Measurements from ENCODE around the gene ULK2.
"Not testable (repeated sequence)": the region's sequence is repeated elsewhere in the genome, so short reads cannot be mapped to it uniquely, and the experiment has no call there.

Gene ULK2

GRCh38 chr17:19860647-19861177 is 7.0 kb downstream of the ULK2 start:
- DNase-seq = not testable (repeated sequence)

GRCh38 chr17:19857640-19858039 is 10.1 kb downstream of the ULK2 start:
- no peak for DNase-seq

- DNase-seq = no peak
These were observed 33.8 kb downstream of the ULK2 start for GRCh38 chr17:19833914-19834313.

- no peak for DNase-seq
These were observed 37.7 kb downstream of the ULK2 start for GRCh38 chr17:19830061-19830460.

- no peak for DNase-seq
These were observed 55.3 kb downstream of the ULK2 start for GRCh38 chr17:19812407-19812806.

DNA sequence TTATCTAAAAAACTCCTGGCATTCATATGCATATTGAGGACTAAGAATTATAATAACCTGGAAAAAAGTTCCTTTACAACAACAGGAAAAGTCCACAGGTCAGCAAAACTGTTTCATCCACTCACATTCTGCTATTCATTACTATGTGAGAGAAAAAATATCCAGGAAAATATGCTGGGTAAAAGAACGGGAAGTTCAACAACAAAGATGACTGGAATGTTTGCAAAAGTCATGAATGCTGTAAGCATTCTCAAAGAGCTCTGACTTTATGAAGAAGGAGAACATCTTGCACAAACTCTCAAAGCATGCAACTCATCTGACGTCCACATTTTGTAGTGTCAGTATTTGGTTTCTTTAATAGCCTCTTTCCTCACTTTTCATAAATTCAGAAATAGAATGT is 62.7 kb downstream of the ULK2 start:
- no peak for DNase-seq

DNA sequence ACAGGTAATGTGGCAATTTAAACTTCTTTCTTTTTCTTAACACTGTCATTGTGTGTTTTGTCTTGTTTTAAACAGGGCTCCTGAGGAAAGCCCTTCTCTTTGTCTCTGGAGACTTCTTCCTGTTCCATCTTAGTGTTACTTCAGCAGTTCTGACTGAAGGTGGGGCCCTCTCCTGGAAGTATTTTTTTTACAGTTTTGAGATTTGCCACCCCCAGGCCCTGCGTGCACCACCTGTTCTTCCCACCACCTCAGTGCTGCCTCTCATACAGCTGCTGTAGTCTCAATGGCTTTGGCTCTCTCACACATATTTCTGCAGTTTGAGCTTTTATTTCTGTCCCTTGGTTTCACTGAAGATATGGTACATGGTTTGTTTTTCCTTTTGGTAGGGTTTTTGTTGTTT is 67.2 kb downstream of the ULK2 start:
- no peak for DNase-seq

GRCh38 chr17:19799796-19800195 is 67.9 kb downstream of the ULK2 start:
- DNase-seq = no peak

- no peak for DNase-seq
These were observed 71.3 kb downstream of the ULK2 start for GRCh38 chr17:19796457-19796856.

DNA sequence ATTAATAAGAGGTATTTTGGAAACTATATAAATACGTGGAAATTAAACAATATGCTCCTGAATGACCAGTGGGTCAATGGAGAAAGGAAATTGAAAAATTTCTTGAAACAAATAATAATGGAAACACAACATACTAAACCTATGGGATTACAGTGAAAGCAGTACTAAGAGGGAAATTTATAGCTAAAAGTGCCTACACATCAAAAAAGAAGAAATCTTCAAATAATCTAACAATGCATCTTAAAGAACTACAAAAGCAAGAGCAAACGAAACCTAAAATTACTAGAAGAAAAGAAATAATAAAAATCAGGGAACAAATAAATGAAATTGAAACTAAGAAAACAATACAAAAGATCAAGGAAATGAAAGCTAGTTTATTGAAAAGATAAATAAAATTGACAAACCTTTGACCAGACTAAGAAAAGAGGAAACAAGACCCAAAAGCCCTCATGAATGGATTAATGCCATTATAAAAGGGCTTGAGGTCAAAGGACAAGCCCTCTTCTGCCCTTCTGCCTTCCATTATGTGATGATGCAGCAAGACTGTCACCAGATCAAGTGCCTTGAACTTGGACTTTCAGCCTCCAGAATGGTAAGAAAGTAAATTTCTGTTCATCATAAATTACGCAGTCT is 75.7 kb downstream of the ULK2 start:
- no peak for DNase-seq

DNA sequence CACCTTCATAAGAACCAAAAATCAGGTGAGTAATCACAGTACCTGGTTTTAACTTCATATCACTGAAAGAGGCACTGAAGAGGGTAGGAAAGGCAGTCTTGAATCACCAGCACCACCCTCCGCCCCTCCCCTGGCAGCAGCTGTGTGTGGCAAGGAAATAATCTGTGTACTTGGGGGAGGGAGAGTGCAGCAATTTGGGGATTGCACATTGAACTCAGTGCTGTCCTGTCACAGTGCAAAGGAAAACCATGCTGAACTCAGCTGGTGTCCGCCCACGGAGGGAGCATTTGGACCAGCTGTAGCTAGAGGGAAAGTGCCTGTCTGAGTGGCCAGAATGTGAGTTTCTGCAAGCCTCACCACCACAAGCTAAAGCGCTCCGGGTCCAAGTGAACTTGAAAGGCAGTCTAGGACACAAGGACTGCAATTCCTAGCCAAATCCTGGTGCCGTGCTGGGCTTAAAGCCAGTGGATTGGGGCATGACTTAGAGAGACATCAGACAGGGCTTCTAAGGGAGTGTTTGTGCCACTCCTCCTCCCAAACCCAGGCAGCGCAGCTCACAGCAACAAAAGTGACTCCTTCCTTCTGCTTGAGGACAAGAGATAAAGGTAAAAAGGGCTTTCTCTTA is 79.9 kb downstream of the ULK2 start:
- no peak for DNase-seq

DNA sequence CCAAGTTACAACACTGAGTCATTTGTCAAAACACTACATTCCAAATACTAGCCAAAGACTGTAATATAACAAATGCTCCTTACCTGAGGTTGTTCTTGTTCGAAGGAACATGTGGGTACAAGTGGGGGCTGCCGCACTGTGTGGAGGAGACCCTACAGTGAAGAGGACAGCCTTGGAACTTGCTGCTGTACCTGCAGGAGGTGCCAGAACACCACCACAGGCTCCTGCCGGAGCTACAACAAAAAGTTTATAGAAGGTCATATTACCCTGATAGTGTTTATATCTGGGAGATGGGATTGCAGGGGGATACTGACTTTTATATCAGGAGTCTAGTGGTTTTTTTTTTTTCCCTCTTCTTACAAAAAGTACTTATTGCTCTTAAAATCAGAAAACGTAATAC is 81.9 kb downstream of the ULK2 start:
- no peak for DNase-seq

GRCh38 chr17:19781488-19782458 is 86.0 kb downstream of the ULK2 start:
- no peak for DNase-seq

DNA sequence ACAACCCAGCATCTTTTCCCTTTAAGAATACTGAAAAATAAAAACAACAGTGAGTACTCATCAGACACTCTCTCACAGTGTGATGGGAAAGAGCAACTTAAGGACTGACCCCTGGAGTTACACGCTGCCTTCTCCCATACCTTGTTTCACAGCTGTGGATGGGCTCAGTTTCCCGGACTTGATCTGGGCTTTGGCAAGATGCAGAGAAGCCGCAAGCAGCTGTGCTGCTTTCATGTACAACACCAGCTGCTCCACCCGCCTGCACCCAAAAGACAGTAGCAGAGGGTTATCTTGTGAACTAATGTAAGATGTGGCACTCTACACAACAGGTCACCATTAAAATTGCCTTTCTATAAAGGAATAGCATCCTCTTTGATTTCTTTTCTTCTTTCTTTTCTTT is 86.9 kb downstream of the ULK2 start:
- DNase-seq = no peak

DNA sequence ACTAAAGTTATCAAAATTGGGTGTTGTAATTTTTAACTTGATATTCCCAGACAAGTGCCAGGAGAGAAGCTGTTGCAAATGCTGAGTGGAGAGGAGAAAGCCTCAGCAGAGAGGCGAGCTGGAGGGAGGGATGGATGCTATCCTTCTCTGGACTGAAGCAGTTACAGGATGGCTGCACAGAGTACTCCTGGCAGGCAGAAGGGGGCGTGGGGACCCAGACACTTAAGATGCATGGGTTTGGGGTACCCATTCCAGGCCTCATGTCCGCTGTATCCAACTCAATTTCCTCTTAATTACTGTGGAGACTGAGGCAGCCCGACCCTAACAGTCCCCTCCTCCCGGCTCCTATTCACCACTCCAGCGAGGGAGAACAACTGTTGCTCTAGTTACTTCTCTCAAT is 94.2 kb downstream of the ULK2 start:
- DNase-seq = no peak

- no peak for DNase-seq
These were observed 95.6 kb downstream of the ULK2 start for GRCh38 chr17:19771971-19772630.

- no peak for DNase-seq
These were observed 96.6 kb downstream of the ULK2 start for GRCh38 chr17:19770985-19771735.

- no peak for DNase-seq
These were observed 97.6 kb downstream of the ULK2 start for GRCh38 chr17:19769946-19770652.

GRCh38 chr17:19768046-19768782 is 99.5 kb downstream of the ULK2 start:
- DNase-seq = no peak

- DNase-seq = peak; percentile 67
These were observed 101.1 kb downstream of the ULK2 start for GRCh38 chr17:19766421-19767270.

All from activated CD4-positive, alpha-beta T cell treated with anti-CD3 and anti-CD28 coated beads for 1 hour (primary cell).